GM12878 (cell line): ENCODE results near the gene SLC39A7. TPM values are rescaled to one million over a fixed set of nuclear protein-coding genes. Genes with fewer than 3 reads are reported as not detected.

Source experiments
- IRF3 ChIP-seq: fragments of 450-650 bp; IDR thresholded peaks from 2 replicates; pipeline ENCODE4 v1.6.1; 2014; ENCODE audit warnings: mild to moderate bottlenecking
- KDM1A ChIP-seq: fragments of 200-600 bp; sonication (generic); IDR thresholded peaks from 2 replicates; pipeline ENCODE4 v1.6.1; 2016; ENCODE audit warnings: borderline replicate concordance
- polyA plus RNA-seq, 11 experiments: library from polyadenylated mRNA; depleted of rRNA in 4 of 11; unstranded in 6 of 11; stranded (reverse) in 5 of 11; fragments of >200 nt; fragmentation: Nextera tagmentation in 4 of 11; fragmentation: Illumina TruSeq in 1 of 11; extraction: Ambion mirVana in 4 of 11; extraction: Trizol in 1 of 11; gene quantifications; 1 replicate in 1 of 11; 2 replicates in 10 of 11; pipeline versions ENCODE4 v1.2.1 to v1.2.3, GENCODE V29; 2011 to 2016; ENCODE audit warnings: inconsistent platforms in 2 of 11, missing spikeins in 2 of 11, low read depth in 1 of 11
- total RNA-seq, 4 experiments: library from RNA; depleted of rRNA in 3 of 4; stranded (reverse); fragments of >200 nt in 3 of 4; fragmentation: Illumina TruSeq in 1 of 4; extraction: Trizol in 1 of 4; gene quantifications; 2 replicates each; pipeline versions ENCODE4 v1.2.1 to v1.2.3, GENCODE V29; 2013 to 2021
- TF ChIP-seq, protein P1 (sequence below): fragments of 450-650 bp; formaldehyde crosslinking; IDR thresholded peaks from 2 replicates; pipeline ENCODE4 v1.4.0; 2020; ENCODE audit warnings: mild to moderate bottlenecking, moderate library complexity
- TF ChIP-seq, protein P2 (sequence below): IDR thresholded peaks from 2 replicates; pipeline ENCODE4 v1.6.1; 2011; ENCODE audit warnings: mild to moderate bottlenecking, low read depth, low read length, moderate library complexity; ENCODE audit not compliant: insufficient replicate concordance

SLC39A7 gene
- total and polyA plus RNA-seq, 10 of the 15 experiments (the other 5 are each of a cell fraction or from before 2014, with no cell fraction given), result 7.3 to 63.1 (median 40.6) TPM

DNA sequence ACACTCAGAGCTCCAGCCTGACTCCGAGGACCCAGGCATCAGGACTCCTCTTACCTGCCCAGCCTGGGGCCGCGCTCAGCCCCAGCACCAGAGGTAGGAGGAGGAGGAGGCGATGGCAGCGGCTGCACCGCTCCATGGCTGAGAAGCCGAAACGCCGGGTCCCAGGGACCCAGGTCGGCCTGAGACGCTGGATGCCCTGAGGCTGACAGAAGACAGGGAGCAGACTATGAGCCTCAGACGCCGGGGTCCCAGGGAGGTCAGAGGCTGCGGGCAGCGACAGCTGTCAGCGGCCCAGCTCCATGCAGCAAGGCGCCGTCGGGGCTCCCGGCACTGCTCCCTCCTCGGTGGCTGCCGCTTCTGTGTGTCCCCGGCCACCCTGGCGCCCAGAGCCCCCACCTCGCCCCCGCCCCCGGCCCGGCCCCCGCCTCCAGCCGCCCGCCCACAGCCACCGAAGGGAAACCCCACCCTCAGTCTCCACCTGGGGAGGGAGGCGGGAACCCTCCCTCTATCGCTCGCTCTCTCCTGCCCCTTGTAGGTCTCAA is 8.5 kb upstream of the SLC39A7 start, which contains the start of gene COL11A2 (continued):
- TF ChIP-seq, protein P1, sequence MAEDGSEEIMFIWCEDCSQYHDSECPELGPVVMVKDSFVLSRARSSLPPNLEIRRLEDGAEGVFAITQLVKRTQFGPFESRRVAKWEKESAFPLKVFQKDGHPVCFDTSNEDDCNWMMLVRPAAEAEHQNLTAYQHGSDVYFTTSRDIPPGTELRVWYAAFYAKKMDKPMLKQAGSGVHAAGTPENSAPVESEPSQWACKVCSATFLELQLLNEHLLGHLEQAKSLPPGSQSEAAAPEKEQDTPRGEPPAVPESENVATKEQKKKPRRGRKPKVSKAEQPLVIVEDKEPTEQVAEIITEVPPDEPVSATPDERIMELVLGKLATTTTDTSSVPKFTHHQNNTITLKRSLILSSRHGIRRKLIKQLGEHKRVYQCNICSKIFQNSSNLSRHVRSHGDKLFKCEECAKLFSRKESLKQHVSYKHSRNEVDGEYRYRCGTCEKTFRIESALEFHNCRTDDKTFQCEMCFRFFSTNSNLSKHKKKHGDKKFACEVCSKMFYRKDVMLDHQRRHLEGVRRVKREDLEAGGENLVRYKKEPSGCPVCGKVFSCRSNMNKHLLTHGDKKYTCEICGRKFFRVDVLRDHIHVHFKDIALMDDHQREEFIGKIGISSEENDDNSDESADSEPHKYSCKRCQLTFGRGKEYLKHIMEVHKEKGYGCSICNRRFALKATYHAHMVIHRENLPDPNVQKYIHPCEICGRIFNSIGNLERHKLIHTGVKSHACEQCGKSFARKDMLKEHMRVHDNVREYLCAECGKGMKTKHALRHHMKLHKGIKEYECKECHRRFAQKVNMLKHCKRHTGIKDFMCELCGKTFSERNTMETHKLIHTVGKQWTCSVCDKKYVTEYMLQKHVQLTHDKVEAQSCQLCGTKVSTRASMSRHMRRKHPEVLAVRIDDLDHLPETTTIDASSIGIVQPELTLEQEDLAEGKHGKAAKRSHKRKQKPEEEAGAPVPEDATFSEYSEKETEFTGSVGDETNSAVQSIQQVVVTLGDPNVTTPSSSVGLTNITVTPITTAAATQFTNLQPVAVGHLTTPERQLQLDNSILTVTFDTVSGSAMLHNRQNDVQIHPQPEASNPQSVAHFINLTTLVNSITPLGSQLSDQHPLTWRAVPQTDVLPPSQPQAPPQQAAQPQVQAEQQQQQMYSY (CRISPR knock-in tag), result no peak
- no peak for TF ChIP-seq IRF3
- TF ChIP-seq KDM1A, result no peak
- TF ChIP-seq, protein P2, sequence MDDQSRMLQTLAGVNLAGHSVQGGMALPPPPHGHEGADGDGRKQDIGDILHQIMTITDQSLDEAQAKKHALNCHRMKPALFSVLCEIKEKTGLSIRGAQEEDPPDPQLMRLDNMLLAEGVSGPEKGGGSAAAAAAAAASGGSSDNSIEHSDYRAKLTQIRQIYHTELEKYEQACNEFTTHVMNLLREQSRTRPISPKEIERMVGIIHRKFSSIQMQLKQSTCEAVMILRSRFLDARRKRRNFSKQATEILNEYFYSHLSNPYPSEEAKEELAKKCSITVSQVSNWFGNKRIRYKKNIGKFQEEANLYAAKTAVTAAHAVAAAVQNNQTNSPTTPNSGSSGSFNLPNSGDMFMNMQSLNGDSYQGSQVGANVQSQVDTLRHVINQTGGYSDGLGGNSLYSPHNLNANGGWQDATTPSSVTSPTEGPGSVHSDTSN, result no peak
